Prostate gland (tissue), 2 donors: ENCODE data around the gene HNRNPM.

ENCODE experiments used
- CTCF ChIP-seq, 4 experiments: fragments of 200-600 bp in 2 of 4; fragments of 450-650 bp in 2 of 4; sonication (generic) in 2 of 4; IDR thresholded peaks; 1 replicate in 3 of 4; 2 replicates in 1 of 4; pipeline ENCODE4 v1.5.1; 2016 to 2019; ENCODE audit warnings: antibody characterized with exemption in 4 of 4, mild to moderate bottlenecking in 2 of 4, moderate library complexity in 2 of 4
- POLR2A ChIP-seq: fragments of 450-650 bp; IDR thresholded peaks from one replicate; pipeline ENCODE4 v1.6.1; 2016; ENCODE audit warnings: antibody characterized with exemption, mild to moderate bottlenecking
- POLR2AphosphoS5 ChIP-seq: sonication (generic); formaldehyde crosslinking; IDR thresholded peaks from one replicate; pipeline ENCODE4 v1.6.1; 2017; ENCODE audit warnings: antibody characterized with exemption

DNA sequence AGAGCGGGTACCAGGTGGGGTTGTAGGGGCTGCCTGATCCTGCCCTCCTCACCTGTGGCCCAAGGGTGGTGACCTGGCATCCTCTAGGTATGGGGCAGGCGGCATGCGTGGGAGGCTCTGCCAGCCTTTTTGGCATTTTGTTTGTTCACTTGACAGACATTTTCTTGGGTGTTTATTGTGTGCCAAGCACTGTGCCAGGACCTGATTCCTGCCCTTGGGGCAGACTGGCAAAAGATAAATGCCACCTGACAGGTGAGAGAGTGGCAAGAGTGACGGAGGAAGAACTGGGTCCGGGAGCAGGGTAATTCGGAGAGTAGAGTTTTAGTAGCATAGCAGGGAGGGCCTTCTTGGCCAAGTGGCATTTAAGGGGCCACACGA is 48.6 kb upstream of the HNRNPM start:
- TF ChIP-seq CTCF (IDR thresholded peaks at IDR 0.05): no peak
- TF ChIP-seq POLR2A: no peak
- TF ChIP-seq POLR2AphosphoS5: no peak
